HuH-7.5 (cell line): ENCODE results near the gene CNTN6.

ENCODE experiments used
- DNase-seq: peaks from one replicate; pipeline ENCODE4 v3.0.0; 2011; ENCODE audit warnings: low spot score

CNTN6 gene

DNA sequence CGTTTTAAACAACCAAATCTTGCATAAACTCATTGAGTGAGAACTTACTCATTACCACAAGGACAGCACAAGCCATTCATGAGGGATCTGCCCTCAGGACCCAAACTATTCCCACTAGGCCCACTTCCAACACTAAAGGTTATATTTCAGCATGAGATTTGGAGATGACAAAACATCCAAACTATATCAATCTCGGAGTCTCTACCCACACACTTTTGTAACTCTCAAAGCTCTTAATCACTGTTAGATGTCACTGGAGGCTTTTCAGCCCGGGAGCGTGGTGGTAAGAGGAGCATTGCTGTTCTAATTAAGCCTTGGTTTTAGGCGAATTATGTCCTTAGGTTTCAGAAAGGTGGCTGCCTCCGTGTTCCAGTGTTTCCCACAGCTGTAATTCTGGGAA, 86.3 kb downstream of the CNTN6 start:
- no peak for DNase-seq

DNA sequence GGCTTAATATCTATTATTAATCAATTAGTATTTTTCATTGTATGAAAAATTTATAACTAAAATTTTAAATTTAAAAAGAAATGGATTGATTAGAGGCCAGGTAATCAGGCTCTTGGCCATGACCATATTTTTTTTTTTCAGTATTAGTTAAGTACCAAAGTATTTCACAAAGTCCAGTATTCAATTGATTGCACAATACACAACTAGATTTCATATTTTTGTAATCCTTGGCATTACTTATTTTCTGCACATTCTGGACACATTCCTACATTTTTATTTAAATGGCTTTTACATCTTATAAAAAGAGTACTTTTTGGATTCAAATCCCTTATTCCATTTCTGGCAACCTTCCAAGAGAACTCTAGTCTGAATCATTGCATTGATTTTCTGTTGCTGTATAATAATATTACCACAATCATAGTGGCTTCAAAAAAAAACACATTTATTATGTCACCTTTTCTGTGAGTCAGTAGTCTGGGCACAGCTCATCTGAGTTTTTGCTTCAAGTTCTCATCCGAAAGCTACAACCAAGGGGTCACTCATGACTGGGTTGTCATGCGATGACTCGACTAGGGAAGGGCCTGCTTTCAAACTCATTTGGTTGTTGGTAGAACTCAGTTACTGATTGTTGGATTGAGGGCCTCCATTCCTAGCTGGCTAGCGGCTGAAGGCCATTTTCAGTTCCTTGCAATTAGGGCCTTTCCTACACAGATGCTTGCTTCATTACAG, 90.7 kb downstream of the CNTN6 start:
- no peak for DNase-seq

DNA sequence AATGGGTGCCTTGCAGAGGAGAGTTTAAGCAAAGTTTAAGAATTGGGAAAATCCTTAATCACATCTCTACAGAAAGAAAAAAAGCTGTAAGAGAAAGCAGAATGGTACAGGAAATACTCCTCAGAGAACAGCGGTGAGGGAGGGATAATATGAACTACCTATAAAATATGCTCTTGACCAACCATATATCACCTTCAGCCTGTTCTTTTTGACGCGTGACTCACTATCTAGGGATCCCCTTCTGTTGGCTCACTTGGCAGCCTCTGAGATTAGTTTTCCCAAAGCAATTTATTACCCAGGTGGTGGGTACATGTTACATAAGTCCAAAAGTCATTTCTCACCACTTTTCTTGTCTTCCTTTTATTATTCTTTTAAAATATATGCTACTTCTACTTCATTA, 97.7 kb downstream of the CNTN6 start:
- DNase-seq, result no peak

DNA sequence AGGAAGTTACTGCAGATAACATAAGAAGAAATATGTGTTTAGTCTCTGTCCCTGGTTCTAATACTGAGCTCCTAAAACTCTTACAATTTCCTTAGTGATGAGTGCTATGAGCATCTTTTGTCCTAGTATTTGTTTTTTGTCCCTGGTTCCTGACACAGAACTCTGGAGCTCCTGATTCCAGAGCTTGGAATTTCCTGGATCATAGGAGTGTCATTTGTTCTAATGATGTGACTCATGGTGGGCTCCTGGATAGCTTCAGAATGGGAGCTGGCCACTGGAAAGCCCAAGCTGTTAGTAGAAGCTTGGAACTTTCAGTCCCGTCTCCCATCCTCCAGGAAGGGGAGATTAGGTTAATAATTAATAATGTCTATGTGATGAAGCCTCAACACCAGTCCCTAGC, 98.2 kb downstream of the CNTN6 start:
- DNase-seq, result no peak

DNA sequence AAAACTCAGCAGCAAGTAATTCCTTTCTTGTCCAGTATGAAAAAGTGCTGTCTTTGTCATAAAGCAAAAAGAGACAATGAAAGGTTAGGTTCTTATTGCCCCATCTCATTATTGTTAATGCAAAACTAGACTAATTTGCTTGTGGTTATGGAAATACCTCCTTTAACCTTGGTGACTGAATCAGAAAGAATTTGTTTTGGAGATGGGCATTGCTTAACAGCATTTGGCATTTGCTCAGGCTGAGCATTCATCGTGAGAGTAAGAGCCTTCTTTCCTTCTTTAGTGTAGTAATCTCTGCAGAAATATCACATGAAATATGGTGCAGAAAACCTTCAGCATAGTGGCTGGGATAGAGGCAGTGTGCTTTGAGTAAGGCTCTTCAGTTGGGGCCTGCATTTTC, 103.1 kb downstream of the CNTN6 start:
- DNase-seq, result no peak

DNA sequence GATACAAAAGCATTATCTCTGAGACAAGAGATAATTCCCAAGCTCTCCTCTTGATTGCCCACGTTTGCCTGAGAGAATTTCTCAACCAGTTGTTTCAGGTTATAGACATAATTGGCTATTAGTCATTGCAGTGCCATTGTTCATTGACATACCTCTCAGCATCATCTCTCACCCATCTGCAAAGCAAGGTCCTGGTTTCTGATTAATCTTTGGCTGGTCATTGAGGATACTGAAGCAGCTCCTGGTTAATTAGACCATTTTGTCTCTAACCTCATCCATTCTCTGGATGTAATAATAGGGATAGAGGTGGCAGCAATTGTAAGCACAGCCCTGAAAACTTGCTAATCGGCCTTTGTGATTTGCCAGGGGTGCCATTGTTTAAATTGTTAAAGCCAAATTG, 104.2 kb downstream of the CNTN6 start:
- DNase-seq, result no peak

DNA sequence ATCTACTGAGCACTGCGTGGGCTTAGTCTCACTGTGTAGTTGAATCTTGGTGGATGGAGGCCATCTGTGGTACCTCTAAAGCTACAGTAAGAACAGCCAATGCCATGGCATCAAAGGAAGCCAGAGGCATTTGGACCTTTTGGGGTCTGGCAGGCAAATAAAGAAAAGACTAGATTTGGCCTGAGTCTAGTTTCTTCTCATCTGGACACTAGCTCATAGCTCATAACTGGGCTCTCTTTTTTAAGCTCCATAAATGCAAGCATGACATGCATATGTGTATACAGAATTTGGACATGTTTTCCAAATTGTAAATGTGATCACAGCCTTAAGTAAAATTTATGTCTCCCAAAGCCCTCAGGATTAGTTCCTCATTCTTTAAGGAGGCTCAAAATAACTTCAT, 107.5 kb downstream of the CNTN6 start:
- DNase-seq, result no peak

DNA sequence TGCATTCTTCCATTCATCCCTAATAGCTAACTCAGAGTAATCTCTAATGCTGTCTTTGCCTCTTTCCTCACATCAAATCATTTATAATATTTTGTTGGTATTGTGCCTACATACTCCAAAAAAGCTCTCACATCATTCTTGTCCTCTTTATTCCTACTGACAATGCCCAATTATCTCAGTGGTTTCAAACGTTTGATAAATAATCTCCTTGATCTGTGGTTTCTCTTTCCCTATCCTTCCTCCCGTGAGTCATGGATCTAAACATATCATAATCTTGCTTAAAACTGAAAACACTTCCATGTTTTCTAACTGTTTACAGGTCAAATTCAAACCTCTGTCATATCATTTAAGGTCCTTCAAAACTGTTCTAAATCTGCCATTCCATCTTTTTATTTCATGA, 115.1 kb downstream of the CNTN6 start:
- DNase-seq, result no peak

DNA sequence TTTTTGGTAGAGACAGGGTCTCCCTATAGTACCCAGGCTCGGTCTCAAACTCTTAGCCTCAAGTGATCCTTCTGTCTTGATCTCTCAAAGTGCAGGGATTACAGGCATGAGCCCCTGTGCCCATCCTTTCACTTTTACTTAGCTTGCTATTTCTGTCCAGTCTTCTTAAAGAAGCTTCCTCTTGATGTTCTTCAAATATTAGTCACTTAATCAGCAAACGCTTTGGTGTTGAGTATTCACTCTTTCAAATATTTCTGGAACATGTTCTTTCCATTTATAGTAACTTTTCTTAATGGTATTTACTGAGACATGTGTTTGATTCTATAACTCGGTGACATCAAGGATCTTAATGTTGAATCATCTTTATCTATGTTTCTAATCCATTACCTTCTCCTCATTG, 122.1 kb downstream of the CNTN6 start:
- no peak for DNase-seq

DNA sequence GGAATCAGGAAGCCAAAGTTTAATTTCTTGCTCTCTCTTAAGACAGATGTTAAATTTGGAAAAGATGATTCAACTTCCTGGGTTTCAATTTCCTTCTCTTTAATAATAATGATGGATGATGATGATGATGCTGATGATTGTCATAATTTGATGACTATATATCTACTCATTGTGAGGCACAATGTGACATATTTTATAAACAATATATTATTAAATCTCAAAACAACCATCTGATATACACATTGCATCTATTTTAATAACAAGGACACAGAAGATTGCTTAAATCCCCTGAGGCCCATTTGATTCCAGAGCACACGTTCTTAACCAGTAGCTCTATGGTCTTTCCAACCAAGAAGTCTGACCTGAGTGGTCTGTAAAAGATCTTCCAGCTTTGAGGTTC, 124.0 kb downstream of the CNTN6 start:
- no peak for DNase-seq

DNA sequence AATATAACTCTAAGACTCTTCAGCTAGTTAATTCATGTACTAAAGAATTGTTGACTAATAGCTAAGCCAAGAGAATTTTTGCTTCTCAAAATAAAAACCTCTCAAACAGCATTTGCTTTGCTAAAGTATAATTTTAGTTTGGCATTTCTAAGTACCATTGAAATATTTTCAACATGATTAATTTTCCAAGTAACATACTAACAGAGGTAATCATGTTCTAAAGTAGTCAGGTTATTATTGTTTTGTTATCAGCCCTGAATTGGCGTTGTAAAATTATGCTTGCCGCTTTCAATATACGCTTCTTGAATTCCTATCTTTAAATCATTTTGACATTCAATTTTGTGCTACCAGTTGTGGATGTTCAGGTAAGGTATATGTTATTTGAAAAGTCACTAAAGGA, 134.3 kb downstream of the CNTN6 start:
- no peak for DNase-seq

DNA sequence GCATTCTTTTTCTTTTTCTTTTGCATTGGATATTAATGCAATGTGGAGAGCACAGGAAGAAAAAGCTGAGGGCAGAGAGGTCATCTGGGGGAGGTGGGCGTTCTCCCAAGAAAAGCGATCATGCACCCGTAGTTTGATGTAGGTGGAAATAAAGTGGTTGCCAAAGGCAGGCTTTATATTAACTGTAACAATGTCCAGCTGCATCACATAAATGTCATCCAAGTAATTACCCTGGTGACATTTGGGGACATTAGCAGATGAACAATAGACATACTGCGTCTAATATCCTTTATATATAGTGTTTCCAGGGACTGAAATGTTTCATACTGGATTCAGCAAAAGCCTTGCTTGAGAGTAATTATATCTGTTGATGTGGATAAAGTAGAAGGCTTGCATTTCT, 135.5 kb downstream of the CNTN6 start:
- no peak for DNase-seq

DNA sequence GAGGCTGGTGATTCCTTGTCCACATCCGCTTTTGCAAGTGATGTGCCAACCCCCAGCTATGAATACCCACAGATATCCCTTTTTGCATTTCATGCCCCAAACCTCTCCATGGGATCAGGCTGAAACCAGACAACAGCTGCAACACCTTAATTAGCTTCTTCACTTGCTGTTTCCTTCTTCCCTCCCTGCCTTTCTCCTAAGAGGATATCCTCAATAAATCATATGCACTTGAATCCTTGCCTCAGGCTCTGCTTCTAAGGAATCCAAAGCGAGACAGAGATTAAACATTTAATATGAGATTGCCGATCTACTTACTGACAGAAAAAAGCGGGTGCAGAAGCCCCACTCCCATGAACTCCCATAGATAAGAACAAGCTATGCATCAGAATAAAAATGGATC, 138.1 kb downstream of the CNTN6 start:
- no peak for DNase-seq

DNA sequence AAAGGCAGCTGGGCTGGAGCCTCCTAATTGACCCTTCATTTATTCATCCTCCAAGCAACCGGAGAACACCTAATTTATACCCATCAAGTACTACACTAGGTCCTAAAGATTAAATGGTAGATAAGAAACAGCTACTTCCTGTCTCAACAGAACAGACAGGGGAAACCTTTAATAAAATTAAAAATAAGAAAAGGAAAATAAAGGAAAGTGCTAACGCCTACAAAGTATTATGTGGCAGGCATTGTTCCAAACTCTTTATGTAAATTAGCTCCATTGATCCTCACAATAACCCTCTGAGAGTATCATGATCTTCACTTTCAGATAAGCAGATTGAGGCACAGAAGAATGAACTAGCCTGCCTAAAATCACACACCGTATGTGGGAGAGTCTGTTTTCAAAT, 139.5 kb downstream of the CNTN6 start:
- DNase-seq, result no peak

DNA sequence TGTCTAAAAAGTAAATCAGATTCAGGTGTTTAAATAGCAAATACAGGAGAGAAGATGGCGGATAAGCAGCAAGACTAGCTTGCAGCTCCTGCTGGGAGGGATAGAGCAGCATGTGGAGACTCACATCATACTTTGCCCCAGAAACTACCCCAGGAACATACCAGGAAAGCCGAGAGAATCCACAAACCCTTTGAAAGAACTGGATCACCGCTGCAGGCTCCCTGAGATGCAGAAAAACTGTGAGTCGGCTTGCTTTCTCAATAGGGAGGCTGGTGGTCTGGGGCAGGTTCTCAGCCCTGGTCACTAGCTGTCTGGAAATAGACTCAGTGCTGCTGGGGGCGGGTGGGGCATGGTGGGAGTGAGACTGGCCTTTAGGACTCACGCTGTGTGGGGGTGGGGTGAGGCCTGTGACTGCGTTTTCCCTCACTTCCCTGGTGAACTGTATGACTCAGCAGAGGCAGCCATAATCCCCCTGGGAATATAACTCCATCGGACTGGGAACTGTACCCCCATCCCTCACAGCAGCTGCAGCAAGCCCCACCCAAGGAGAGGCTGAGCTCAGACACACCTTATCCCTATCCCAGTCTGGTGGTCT, 142.8 kb downstream of the CNTN6 start:
- no peak for DNase-seq

DNA sequence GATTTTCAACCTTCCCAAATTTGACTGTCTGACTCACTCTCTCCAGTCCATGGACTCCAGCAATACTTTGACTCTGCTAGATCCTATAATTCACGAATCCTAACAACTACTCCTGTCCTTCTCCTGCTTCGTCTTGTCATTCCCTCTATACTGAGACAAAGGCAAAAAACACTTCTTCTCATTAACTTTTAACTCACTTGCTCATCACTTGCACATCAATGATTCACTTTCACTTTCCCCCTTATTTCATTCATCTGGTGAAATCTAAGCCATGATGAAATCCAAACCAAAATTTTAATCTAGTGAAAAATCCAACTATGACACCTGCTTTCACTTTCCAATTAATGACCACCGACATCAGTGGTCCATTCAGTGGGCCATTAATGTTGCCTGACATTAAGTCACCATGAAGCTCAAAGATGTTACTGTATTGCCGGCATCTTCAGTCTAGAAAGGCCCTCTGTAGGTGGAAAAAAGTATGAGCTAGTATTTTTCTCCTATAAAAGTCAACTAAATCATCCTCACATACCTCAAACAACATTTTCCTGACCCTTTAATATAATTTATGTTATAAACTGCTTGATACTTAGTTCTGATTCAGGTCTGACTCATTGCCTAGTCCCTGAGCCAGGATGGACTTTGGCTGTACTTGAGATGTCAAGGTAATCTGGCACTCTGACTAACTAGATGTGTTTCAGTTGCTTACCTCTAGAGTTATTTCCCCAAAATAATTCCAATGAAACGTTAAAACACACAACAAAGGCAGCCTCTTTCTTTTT, 158.6 kb downstream of the CNTN6 start:
- DNase-seq, result no peak

DNA sequence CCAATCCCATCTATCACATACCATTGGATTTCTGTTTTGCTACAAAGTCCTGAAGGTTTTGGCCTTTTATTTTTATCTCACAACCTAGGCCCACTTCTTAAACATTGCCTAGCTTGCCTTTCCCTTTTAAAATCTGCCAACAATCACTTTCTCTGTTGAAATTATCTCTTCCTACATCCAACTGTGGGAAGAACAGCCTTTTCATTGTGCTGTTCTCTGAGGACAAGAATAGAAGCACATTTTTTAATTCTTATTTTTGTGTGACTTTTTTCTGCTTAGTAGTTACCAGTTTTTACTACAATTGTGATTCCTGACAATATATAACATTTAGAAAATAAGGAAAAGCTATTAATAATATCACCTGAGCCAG, 159.2 kb downstream of the CNTN6 start:
- no peak for DNase-seq

DNA sequence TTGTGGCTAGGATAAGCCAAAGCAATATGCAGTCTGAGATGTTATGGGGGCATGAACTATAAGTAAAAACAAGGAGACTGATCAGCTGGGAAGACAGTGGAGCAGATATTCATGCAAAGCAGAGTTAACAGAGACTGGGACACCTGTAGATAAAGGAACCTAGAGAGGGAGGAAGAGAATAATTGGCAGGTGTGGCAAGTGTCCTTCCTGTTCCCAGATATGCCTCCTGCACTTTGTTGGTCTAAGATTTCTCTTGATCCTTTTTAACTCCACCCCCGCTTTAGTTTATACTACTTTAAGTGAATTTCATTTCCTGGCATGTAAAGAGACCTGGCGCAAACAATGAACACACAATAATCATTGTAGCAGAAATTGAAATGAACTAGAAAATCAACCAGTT, 169.4 kb downstream of the CNTN6 start:
- DNase-seq, result no peak

DNA sequence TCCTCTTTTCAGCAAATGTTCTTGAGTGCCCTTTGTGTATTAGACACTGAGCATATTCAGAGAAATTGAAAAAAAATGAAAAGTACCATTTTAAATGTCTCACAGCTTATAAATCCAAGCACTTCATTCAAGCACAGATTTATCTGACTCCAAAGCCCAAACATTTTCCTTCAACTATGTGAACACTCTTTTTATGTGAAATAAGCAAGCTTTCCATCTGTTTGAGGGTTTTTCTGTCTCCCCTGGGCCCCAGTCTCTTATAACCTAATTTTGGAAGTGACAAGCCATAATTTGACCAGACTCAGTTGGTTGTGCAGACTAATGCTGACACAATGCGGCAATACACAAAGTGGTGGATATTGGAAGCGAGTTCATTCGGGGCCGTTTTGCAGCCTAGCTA, 170.3 kb downstream of the CNTN6 start:
- DNase-seq, result no peak

DNA sequence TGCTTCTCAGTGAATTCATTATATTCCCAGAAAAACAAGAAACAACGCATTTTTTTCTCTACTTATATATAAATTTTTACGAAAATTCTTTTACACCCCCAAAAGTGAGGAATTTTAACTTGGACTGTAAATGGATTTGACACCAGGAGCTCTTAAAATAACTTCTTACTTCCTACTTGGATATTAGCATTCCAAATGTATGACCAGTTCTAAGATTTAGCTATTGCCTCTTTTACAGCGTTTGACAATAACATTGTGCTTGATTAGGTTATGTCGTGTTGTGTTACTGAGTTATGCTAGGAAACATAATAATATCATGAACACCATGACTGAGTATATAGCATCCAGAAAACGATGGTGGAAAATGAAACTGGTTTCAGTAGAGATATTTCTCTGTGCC, 177.0 kb downstream of the CNTN6 start:
- DNase-seq, result no peak

DNA sequence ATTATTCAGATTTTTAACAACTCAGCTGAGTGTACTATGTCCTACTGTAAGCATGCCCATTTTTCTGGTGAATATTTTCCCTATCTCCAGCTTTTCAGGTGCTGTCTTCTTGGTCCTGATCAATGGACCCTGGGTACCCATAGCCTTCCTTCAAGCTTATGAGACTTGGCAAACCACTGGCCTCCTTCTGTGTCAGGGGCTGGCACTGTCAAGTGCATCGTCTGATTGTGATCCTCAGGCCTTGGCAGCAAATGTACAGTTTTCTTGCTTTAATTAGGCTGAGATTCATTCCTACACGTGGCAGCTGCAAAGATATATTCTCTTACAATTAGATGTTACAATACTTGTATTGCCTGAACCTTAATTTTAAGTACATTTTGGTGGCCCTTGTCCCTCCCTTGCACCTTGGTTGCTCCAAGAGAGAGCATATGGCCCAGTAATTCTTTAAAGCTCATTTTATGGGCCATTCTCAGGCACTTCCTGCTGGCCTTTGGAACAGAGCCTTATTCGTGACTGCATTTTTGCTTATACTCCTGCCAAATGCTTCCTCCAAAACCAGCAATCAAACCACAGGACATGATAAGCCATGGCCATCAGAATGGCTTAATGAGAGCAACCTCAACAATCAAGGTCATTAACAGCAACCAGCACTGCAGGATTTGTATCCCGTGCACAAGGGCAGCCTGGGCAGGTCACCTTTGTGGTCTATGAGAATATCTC, 179.9 kb downstream of the CNTN6 start:
- no peak for DNase-seq

DNA sequence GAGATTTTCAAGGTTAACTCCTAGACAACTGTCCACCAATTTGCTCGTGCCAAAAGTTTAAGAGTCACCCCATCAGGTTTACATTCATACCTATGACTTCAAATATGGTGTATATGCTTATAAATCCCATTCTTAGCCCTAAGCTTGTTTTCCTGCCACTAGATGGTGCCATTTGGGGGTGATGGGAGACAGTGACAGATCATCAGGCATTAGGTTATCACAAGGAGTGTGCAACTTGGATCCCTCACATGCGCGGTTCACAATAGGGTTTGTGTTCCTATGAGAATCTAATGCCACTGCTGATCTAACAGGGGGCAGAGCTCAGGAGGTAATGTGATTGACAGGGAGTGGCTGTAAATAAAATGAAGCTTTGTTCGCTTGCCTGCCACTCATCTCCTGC, 182.7 kb downstream of the CNTN6 start:
- no peak for DNase-seq

DNA sequence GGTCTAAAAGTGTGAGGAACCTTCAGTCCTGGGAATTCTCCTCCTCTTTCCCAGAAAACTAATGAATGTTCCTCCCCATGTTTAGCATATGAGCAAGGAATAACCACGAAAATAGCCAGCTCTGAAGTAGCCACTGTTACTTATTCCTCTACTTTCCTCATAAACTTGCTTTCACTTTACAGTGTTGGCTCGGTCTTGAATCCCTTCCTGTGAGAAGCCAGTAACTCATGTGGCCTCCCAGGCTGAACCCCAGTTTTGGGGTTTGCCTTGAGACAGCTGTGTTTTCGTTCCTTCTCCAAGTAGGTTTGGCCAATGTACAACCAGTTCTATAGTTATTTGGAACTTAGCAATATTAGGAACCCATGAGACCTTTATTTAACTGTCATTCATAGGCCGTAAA, 195.0 kb downstream of the CNTN6 start:
- no peak for DNase-seq
